ENCODE results near the gene KLHL29. TPM values are rescaled to one million over a fixed set of nuclear protein-coding genes. Genes with fewer than 3 reads are reported as not detected.

Gene KLHL29
- total RNA-seq, 2 experiments from 2014 or later = 4.1 to 4.4 TPM

- DNase-seq (peak; percentile 47), ATAC-seq (no peak)
- no peak overlapping the region for H3K4me3 Mint-ChIP-seq
- H3K27ac Mint-ChIP-seq = no peak overlapping the region
- peaks cover 5% of the 10 kb centered on the region for H3K9me3 Mint-ChIP-seq (ENCODE audit: insufficient read depth)
- ChIA-PET CTCF (no interaction called here), POLR2A (no interaction called here)
- no peaks in the 10 kb centered on the region for H3K36me3 Mint-ChIP-seq (ENCODE audit: low read depth)
- no peaks in the 10 kb centered on the region for H3K4me1 Mint-ChIP-seq (ENCODE audit: low read depth)
- no peaks in the 10 kb centered on the region for H3K27me3 Mint-ChIP-seq (ENCODE audit: low read depth)
Observed at GRCh38 chr2:23673830-23674679, 289.1 kb downstream of the KLHL29 start.

DNA sequence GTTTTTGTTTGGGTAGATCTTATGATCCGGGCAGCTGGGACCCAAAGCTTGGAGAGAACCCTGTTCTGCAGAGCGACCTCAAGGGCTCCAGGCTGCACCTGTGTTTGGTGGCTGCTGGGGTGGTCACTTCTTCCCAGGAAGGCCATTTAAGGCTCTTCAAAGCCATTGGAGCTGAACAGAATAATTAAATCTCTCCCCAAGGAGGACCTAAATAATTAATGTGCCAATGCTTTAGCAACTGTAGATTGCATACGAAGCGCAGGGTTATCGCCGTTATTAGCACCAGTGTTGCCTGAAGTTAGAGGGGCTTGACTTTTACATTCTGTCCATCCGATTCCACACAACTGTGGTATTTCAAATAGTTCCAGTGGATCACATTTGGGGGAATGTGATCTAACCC is 290.5 kb downstream of the KLHL29 start:
- CTCF ChIA-PET = no interaction called here
- POLR2A ChIA-PET = no interaction called here
- DNase-seq (no peak), ATAC-seq (no peak)
- Mint-ChIP-seq H3K4me3 (no peak overlapping the region), H3K27me3 (ENCODE audit: low read depth) (no peaks in the 10 kb centered on the region), H3K36me3 (ENCODE audit: low read depth) (no peaks in the 10 kb centered on the region), H3K9me3 (ENCODE audit: insufficient read depth) (peaks cover 5% of the 10 kb centered on the region), H3K4me1 (ENCODE audit: low read depth) (no peaks in the 10 kb centered on the region), H3K27ac (no peak overlapping the region)

DNA sequence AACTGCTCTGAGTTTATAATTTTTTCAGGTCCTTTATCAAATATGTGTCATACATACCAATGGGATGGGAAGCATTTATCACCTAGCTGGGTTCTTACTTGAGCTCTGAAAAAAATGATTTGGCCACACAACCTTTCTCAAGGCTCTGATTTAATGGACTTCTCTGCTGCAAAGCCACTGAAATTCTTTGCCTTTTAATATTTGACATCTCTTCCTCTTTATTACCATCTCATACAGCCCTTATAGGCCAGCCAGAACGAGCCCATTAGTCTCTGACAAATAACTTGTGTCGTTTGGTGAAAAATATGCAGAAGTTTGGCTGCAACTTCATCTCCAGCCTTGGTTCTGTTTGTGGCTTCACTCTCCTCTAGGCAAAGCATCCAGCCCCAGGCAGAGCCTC is 292.9 kb downstream of the KLHL29 start:
- Mint-ChIP-seq H3K4me3 (no peak overlapping the region), H3K9me3 (ENCODE audit: insufficient read depth) (peaks cover 5% of the 10 kb centered on the region), H3K27ac (no peak overlapping the region), H3K4me1 (ENCODE audit: low read depth) (peaks cover 5% of the 10 kb centered on the region), H3K27me3 (ENCODE audit: low read depth) (no peaks in the 10 kb centered on the region), H3K36me3 (ENCODE audit: low read depth) (no peaks in the 10 kb centered on the region)
- CTCF ChIA-PET = no interaction called here
- no peak for ATAC-seq
- POLR2A ChIA-PET = no interaction called here
- no peak for DNase-seq

DNA sequence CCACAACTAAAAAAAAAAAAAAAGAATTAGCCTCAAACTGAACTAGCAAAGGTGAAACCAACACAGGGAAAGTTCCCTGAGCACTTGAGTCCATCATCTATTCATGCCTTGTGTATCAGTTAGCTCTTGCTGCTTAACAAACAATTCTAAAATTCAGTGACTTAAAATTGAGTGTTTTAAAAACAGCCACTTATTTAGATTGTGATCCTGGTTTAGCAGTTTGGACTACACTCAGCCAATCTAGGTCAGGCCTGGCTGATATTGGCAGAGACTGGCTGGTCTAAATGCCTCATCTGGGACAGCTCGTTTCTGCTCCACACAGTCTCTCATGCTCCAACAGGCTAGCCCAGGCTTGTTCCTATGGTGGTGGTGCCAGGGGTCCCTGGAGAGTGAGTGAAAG is 294.1 kb downstream of the KLHL29 start:
- ATAC-seq = no peak
- H3K9me3 Mint-ChIP-seq (ENCODE audit: insufficient read depth) = peaks cover 5% of the 10 kb centered on the region
- no peaks in the 10 kb centered on the region for H3K36me3 Mint-ChIP-seq (ENCODE audit: low read depth)
- ChIA-PET POLR2A (no interaction called here), CTCF (no interaction called here)
- DNase-seq = no peak
- H3K4me1 Mint-ChIP-seq (ENCODE audit: low read depth) = peaks cover 5% of the 10 kb centered on the region
- no peak overlapping the region for H3K4me3 Mint-ChIP-seq
- no peak overlapping the region for H3K27ac Mint-ChIP-seq
- no peaks in the 10 kb centered on the region for H3K27me3 Mint-ChIP-seq (ENCODE audit: low read depth)

- H3K4me3 Mint-ChIP-seq = no peak overlapping the region
- no peak overlapping the region for H3K27ac Mint-ChIP-seq
- peaks cover 14% of the 10 kb centered on the region for H3K4me1 Mint-ChIP-seq (ENCODE audit: low read depth)
- no peaks in the 10 kb centered on the region for H3K36me3 Mint-ChIP-seq (ENCODE audit: low read depth)
- ChIA-PET CTCF (no interaction called here), POLR2A (no interaction called here)
- DNase-seq (no peak), ATAC-seq (no peak)
- peaks cover 5% of the 10 kb centered on the region for H3K9me3 Mint-ChIP-seq (ENCODE audit: insufficient read depth)
- no peaks in the 10 kb centered on the region for H3K27me3 Mint-ChIP-seq (ENCODE audit: low read depth)
Observed at GRCh38 chr2:23680951-23681350, 296.0 kb downstream of the KLHL29 start.

DNA sequence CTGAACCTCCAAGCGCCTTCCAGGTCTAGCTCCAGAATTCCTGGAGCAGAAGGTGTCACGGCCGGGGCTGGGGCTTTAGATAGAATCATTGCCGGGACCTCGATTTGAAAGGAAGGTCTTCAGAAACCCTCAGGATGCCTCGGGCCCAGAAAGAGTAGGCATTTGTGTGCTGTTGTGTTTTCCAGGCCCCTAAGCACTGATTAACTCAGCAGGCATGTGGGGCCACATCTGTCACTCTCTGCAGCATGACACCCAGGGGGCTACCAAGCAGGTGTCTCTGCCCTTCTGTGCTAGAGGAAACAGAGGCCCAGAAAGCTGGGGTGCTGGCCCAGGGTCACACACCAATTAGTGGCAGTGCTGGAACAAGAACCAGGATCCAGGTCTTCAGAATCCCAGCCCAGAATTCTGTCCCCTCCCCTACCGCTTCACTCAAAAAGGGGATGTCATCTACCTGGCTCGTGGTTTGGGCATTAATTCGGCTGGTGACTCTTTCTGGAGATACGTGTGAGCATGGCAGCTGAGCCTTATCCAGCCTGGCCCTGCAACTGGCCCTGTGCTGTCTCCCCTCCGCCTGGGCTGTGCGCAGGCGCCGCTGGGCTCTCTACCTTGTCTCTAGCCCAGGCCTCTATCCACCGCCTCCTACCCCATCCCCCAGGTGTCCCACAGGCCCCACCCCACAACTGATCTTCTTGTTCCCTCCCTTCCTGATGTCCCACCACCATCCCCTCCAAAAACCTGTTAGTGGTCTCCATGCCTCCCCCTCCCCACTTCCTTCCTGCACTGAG is 296.6 kb downstream of the KLHL29 start:
- no peak for DNase-seq
- no peak for ATAC-seq
- no peaks in the 10 kb centered on the region for H3K36me3 Mint-ChIP-seq (ENCODE audit: low read depth)
- peaks cover 5% of the 10 kb centered on the region for H3K9me3 Mint-ChIP-seq (ENCODE audit: insufficient read depth)
- H3K27ac Mint-ChIP-seq = no peak overlapping the region
- H3K4me1 Mint-ChIP-seq (ENCODE audit: low read depth) = peaks cover 18% of the 10 kb centered on the region
- ChIA-PET POLR2A (no interaction called here), CTCF (no interaction called here)
- no peaks in the 10 kb centered on the region for H3K27me3 Mint-ChIP-seq (ENCODE audit: low read depth)
- no peak overlapping the region for H3K4me3 Mint-ChIP-seq

- no peaks in the 10 kb centered on the region for H3K36me3 Mint-ChIP-seq (ENCODE audit: low read depth)
- no peak for DNase-seq
- H3K4me3 Mint-ChIP-seq = no peak overlapping the region
- CTCF ChIA-PET = no interaction called here
- H3K4me1 Mint-ChIP-seq (ENCODE audit: low read depth) = peaks cover 24% of the 10 kb centered on the region
- peaks cover 5% of the 10 kb centered on the region for H3K9me3 Mint-ChIP-seq (ENCODE audit: insufficient read depth)
- POLR2A ChIA-PET = no interaction called here
- no peak overlapping the region for H3K27ac Mint-ChIP-seq
- no peak for ATAC-seq
- no peaks in the 10 kb centered on the region for H3K27me3 Mint-ChIP-seq (ENCODE audit: low read depth)
Observed at GRCh38 chr2:23682481-23682880, 297.5 kb downstream of the KLHL29 start.

DNA sequence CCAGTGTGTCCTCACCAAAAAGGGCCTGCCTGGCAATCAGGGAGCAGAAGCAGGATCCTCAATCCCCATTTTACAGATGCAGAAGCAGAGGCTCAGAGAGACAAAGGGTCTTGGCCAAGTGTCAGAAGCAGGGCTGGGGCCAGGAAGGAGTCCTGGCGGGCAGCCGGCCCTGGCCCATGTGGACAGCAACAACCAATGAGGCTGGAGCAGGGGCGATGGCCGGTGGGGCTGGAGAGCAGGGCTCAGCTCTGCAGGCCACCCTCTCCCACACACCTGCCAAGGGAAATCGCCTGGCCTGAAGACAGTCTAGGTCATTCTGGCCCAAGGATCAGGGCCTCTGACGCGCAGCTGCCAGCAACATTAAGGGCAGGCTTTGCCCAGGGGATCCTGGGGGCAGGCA is 298.0 kb downstream of the KLHL29 start:
- H3K4me3 Mint-ChIP-seq = no peak overlapping the region
- peaks cover 5% of the 10 kb centered on the region for H3K9me3 Mint-ChIP-seq (ENCODE audit: insufficient read depth)
- no peaks in the 10 kb centered on the region for H3K27me3 Mint-ChIP-seq (ENCODE audit: low read depth)
- no peak for DNase-seq
- no peak for ATAC-seq
- H3K27ac Mint-ChIP-seq = no peak overlapping the region
- CTCF ChIA-PET = no interaction called here
- no peaks in the 10 kb centered on the region for H3K36me3 Mint-ChIP-seq (ENCODE audit: low read depth)
- peaks cover 24% of the 10 kb centered on the region for H3K4me1 Mint-ChIP-seq (ENCODE audit: low read depth)
- POLR2A ChIA-PET = no interaction called here

DNA sequence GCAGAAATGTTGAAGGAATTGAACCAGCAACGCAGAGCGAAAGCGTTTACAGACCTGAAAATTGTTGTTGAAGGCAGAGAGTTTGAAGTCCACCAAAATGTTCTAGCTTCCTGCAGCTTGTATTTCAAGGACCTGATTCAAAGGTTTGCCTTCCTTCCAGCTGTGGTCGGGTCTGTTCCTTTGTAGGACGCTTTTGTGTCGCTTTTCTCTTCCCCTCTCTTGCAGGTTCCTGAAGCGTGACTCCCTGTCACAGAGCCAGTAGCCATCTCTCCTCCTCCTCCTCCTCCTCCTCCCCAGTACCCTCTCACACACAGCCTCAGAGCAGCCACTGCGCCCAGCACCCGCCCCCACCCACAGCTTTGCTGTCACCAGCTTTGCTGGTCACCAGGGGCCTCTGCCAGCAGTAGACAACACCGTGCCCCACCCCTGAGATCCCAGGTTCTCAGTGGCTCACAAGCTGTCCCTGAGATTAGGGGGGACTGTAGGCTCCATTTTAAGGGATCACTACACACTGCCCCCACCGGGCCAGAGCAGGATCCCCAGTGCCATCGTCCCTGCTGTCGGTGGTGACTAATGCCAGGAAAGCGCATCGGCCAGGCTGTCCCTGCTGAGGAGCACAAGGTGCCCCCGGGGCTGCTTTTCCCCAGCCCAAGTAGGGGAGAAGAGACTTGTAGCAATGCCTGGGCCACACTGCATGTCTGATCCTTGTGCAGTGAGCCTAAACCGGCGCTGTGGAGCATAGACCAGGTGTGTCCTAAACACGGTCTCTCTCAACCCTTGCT is 299.6 kb downstream of the KLHL29 start:
- CTCF ChIA-PET = no interaction called here
- H3K4me1 Mint-ChIP-seq (ENCODE audit: low read depth) = peaks cover 24% of the 10 kb centered on the region
- DNase-seq (no peak), ATAC-seq (no peak)
- H3K4me3 Mint-ChIP-seq = no peak overlapping the region
- no peak overlapping the region for H3K27ac Mint-ChIP-seq
- no peaks in the 10 kb centered on the region for H3K36me3 Mint-ChIP-seq (ENCODE audit: low read depth)
- H3K27me3 Mint-ChIP-seq (ENCODE audit: low read depth) = no peaks in the 10 kb centered on the region
- no peaks in the 10 kb centered on the region for H3K9me3 Mint-ChIP-seq (ENCODE audit: insufficient read depth)
- POLR2A ChIA-PET = no interaction called here

- POLR2A ChIA-PET = no interaction called here
- Mint-ChIP-seq H3K27me3 (ENCODE audit: low read depth) (no peaks in the 10 kb centered on the region), H3K4me1 (ENCODE audit: low read depth) (peaks cover 24% of the 10 kb centered on the region), H3K27ac (no peak overlapping the region), H3K36me3 (ENCODE audit: low read depth) (no peaks in the 10 kb centered on the region), H3K9me3 (ENCODE audit: insufficient read depth) (no peaks in the 10 kb centered on the region), H3K4me3 (no peak overlapping the region)
- no peak for ATAC-seq
- no peak for DNase-seq
- CTCF ChIA-PET = no interaction called here
Observed at GRCh38 chr2:23685181-23685580, 300.2 kb downstream of the KLHL29 start.

DNA sequence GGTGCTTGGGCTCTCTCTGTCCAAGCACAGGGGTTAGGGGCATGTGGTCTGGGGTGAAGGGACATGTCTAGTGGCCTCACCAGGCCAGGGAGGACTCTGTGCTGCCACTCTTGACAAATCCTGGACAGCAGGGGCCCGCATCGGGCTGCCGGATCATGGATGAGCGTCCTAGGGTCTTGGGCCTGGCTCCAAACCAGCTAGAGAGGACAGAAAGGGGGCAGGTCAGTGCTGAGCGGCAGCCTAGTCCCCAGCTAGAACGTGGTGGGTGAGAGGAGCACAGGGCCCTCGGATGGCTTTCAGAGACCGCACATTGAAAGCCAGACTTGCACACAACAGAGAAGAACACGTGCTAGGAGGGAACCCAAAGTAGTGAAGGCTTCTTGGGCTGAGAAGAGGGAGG is 300.7 kb downstream of the KLHL29 start:
- Mint-ChIP-seq H3K9me3 (ENCODE audit: insufficient read depth) (no peaks in the 10 kb centered on the region), H3K27ac (no peak overlapping the region), H3K36me3 (ENCODE audit: low read depth) (no peaks in the 10 kb centered on the region), H3K4me3 (no peak overlapping the region), H3K27me3 (ENCODE audit: low read depth) (no peaks in the 10 kb centered on the region), H3K4me1 (ENCODE audit: low read depth) (peaks cover 24% of the 10 kb centered on the region)
- ChIA-PET POLR2A (no interaction called here), CTCF (no interaction called here)
- DNase-seq (no peak), ATAC-seq (no peak)

DNA sequence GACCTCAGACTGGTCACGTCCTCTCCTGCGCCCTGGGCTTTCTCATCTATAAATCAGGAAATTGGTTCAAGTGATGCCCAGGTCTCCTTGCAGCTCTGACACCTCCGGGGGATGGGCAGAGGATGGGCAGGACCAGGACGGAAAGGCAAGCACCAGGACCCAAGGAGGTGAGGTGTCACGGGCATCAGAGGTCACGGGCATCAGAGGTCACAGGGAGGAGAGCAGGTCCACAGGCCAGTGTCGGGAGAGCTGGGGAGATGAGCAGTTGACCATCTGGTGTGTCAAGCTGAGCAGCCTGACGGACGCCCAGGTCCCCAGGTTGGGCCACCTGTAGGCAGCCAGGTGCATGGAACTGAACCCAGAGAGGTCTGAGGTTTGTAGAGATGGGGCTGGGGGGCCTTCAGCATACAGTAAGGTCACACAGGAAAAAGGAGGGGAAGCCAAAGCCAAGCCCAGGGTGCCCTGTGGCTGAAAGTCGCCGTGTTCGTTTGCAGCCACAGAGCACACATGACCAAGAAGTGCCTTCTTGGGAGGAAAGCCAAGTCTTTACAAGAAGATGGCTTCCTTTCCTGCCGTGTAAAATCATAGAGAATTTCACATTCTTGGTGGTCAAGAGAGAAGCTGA is 301.5 kb downstream of the KLHL29 start:
- POLR2A ChIA-PET = no interaction called here
- H3K27me3 Mint-ChIP-seq (ENCODE audit: low read depth) = no peaks in the 10 kb centered on the region
- ATAC-seq (no peak), DNase-seq (no peak)
- no peak overlapping the region for H3K4me3 Mint-ChIP-seq
- H3K4me1 Mint-ChIP-seq (ENCODE audit: low read depth) = peaks cover 24% of the 10 kb centered on the region
- CTCF ChIA-PET = no interaction called here
- H3K9me3 Mint-ChIP-seq (ENCODE audit: insufficient read depth) = no peaks in the 10 kb centered on the region
- H3K36me3 Mint-ChIP-seq (ENCODE audit: low read depth) = no peaks in the 10 kb centered on the region
- H3K27ac Mint-ChIP-seq = no peak overlapping the region
